Hindlimb muscle (tissue), 1 donor: ENCODE data around the gene IL3RA. TPM values are rescaled to one million over a fixed set of nuclear protein-coding genes. Genes with fewer than 3 reads are reported as not detected.
A peak's percentile ranks its signal among the peaks of the same experiment; 100 is the strongest.

Experiments used
- DNase-seq: peaks from one replicate; pipeline ENCODE4 v3.0.0-alpha.2; 2013
- polyA plus RNA-seq: library from polyadenylated mRNA; unstranded; fragments of 120-200 nt; gene quantifications from one replicate; pipeline ENCODE4 v1.2.1, GENCODE V29; 2013; ENCODE audit not compliant: insufficient read length

The IL3RA gene
- polyA plus RNA-seq, 1 donor = 19.4 TPM

GRCh38 chrX:1385253-1386223, 49.0 kb downstream of the IL3RA start:
- DNase-seq = no peak

DNA sequence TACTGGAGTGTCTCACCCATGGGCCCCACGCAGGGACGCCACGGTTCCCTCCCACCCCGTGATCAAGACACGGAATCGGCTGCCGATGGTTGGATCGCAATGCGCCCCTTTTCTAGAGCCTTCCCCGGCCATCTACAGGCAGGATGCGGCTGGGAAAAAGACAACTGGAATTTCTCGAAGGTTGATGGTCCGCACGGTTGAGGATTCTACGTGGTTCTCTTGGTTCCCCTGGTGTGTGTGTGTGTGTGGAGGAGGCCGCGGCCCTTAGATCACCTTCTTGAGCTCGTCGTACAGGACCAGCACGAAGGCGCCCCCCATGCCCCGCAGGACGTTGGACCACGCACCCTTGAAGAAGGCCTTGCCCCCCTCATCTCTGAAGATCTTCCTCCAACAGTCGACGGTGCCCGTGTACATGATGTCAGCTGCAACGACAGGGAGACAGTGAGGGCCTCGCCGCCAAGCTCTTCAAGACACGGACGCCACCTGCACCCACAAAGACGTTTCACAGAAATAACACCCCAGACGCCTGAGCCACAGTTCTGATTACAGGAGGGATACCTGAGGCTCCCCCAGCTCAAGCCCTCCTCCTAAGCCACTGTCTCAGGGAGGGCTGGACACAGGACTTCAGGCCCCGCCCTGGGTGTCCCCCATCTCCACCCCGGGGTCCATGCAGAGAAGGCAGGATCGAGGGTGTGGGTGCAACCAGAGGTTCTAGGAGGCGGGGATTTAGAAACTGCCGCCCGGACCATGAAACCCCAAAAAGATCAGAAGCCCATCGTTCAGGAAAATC, 49.9 kb downstream of the IL3RA start:
- DNase-seq = no peak

GRCh38 chrX:1387141-1387776, 50.7 kb downstream of the IL3RA start:
- no peak for DNase-seq

GRCh38 chrX:1388651-1389050, 52.1 kb downstream of the IL3RA start:
- DNase-seq = no peak

DNA sequence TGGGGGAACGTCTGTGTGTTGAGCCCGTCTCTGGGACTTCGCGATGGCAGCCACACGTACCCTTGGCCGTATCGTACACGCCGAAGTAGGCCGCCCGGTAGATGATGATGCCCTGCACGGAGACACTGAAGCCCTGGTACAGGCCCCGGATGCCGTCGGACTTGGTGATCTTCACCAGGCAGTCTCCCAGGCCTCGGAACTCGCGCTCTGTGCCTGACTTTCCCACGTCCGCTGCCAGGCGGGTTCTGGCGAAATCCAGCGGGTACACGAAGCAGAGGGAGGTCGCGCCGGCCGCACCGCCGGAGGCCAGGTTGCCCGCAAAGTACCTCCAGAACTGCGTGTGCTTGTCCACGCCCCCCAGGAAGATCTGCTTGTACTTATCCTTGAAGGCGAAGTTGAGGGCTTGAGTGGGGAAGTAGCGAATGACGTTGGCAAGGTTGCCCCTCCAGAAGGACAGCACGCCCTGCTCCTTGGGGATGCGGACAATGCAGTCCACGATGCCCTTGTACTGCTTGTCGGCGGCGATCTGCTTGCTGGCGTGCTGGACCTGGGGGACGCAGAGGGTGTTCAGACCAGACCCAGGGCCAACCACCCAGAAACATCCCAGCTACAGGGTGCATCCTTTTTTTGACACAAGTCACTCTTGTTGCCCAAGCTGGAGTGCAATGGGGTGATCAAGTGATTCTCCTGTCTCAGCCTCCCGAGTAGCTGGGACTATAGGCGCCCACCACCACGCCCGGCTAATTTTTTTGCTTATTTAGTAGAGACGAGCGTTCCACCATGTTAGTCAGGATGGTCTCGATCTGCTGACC, 52.8 kb downstream of the IL3RA start:
- no peak for DNase-seq

DNA sequence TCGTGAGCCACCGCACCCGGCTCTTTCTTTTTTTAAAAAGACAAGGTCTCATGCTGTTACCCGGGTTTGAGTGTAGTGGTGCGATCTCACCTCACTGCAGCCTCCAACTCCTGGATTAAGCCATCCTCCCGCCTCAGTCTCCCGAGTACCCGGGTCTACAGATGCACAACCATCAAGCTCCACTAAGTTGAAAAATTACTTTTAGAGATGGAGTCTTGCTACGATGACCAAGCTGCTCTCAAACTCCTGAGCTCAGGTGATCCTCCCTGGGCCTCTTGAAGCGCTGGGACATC, 53.4 kb downstream of the IL3RA start:
- no peak for DNase-seq

DNA sequence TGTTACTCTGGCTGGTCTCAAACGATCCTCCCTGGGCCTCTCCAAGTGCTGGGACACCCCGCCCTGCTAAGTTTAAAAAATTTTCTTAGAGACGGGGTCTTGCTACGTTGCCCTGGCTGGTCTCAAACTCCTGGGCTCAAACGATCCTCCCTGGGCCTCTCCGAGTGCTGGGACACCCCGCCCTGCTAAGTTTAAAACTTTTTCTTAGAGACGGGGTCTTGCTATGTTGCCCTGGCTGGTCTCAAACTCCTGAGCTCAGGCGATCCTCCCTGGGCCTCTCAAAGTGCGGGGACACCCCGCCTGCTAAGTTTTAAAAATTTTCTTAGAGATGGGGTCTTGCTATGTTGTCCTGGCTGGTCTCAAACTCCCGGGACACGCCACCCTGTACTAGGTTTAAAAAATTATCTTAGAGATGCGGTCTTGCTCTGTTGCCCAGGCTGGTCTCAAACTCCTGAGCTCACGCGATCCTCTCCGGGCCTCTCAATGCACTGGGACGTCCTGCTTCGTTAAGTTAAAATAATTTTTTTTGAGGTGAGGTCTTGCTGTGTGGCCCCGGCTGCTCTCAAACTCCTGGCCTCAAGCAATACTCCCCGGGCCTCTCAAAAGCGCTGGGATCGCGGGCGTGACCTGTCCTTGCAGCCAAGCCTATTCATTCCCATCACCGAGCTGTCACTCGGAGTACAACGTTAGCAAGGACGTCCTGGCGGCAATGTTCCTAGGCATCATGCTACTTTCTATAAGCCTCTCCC, 54.2 kb downstream of the IL3RA start:
- DNase-seq = no peak

DNA sequence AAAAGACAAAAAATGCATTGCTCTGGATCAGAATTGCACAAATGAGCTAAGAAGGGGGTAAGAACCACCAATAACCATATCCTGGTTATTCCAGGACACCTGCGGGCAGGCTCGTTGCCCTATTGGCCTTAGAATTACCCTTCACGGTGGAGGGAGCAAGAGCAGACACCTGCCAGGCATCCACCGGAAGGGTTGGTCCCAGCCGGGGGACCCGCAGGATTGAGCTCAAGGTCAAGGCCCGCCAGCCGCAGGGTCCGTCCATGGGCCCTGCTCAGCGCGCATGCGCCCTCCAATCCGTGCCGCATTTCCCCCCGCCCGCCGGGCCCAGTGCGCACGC, 54.8 kb downstream of the IL3RA start:
- DNase-seq = peak; percentile 96

DNA sequence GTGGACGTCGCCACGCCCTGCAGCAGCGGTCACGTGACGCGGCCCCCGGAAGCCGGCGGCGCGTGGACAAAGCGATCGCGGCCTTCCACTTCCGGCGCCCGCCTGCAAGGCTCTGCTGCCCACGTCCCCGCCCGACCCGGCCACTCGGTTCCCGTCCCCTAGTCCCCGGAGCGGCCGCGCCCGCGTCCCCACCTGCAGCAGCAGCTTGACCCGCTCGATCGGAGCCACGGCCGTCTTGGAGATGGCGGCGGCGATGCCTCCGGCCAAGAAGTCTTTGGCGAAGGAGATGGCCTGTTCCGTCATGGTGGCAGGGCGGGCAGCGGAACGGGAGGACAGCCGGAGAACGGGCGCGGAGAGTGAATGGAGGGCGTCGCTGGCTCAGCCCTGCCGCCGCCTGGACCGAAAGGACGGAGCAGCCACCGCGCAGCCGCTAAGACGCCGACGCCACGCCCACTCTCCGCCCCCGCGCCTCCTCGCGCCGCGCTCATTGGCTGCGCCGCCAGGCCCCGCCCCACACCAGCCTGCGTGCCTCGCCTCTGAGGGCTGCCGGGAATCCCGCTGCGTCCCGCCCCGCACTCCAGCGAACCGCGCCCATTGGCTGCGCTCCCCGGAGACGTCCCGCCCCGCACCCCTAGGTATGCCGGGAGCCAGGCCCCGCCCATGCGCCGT, 55.3 kb downstream of the IL3RA start, which contains the start of gene SLC25A6:
Gene SLC25A6, minus strand, starts transcription at position 407 of the 669 bp plus-strand sequence. Its CDS starts 104 bp downstream, at position 303.
- peak; percentile 99 for DNase-seq

GRCh38 chrX:1392376-1393068, 55.9 kb downstream of the IL3RA start:
- DNase-seq = peak; percentile 79

DNA sequence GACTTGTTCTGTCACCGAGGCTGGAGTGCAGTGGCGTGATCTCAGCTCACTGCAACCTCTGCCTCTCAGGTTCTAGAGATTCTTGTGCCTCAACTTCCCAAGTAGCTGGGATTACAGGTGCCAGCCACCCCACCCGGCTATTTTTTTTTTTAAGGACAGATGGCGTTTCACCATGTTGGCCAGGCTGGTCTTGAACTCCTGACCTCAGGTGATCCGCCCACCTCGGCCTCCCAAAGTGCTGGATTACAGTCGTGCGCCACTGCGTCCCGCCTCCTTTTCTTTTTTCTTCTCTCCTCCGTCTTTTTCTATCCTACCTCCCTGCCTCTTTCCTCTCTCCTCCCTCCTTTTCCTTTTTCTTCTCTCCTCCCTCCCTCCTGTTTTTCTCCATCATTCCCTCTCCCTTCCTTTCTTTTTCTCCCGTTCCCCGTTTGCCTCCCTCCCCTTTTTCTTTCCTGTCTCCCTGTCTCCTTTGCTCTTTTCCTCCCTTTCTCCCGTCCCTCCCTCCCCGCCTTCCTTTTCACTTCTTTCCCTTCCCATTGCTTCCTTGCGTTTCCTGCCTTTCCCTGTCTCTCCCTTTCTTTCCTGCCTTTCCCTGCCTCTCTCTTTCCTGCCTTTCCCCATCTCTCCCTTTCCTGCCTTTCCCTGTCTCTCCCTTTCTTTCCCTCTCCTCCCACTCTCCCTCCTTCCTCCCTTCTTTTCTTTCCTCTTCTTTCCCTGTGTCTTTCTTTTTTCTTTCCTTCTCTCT, 57.5 kb downstream of the IL3RA start:
- no peak for DNase-seq

GRCh38 chrX:1394731-1395501, 58.3 kb downstream of the IL3RA start:
- DNase-seq = peak; percentile 55

GRCh38 chrX:1395646-1396216, 59.1 kb downstream of the IL3RA start:
- DNase-seq = no peak

- DNase-seq = no peak
These were observed 60.4 kb downstream of the IL3RA start for GRCh38 chrX:1397001-1397400.

GRCh38 chrX:1397441-1398270, 61.1 kb downstream of the IL3RA start:
- DNase-seq = no peak

DNA sequence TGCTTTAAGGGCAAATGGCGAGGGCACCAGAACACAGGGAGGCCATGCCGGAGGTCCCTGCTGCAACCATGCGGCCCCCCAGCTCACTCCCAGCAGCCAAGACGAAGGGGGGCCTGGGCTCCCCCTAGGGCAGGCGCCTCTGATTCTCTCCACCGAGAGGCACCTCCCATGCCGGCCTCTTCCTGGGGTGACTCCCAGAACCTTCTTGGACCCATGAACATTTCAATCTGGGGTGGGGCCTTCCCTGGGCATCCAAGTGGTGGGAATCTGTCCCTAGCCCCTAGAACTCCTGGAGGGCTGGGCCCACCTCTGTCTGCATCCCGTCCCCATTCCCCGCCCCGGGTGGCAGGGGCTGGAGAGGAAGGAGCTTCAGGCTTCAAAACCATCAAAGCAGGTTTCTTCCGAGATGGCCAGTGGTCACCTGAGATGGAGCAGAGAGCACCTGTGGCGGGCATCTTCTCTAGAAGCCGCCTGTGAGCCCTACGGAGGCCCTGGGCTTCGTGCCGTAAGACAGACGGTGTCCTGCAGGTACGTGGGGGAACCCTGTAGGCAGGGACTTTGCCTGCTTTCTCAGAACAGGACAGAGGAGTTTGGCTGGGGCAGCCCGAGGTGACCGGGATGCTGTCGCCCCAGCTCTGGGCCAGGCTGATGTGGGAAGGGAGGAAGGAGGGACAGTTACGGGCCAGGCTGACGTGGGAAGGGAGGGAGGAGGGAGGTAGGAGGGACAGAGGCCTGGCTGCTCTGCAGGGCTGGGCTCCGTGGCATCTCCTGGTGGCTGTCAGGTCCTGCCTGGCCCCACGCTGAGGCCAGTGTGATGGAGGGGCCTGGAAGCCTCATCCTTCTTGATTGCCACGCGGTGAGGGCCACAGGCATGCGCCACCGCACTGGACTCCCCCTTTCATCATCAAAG, 62.1 kb downstream of the IL3RA start:
- no peak for DNase-seq
